Measurements from ENCODE around the gene CENPN.

GRCh38 chr16:80964351-80964750 is 42.7 kb upstream of the CENPN start:
- no peak for TF ChIP-seq CTCF (IDR thresholded peaks at IDR 0.05; ENCODE audit: insufficient read depth, low read length, poor library complexity, severe bottlenecking)
- TF ChIP-seq EZH2phosphoT487 (conservative IDR thresholded peaks at IDR 0.05; ENCODE audit: low read length) = no peak

Measured in SU-DHL-6 (cell line).